OCI-LY3 (cell line): ENCODE results near the gene MAN1B1.

Experiments
- H2AFZ ChIP-seq: fragments of 200-600, 300-600 bp; shearing (Covaris generic); 2 replicates; pipeline ENCODE4 v1.6.0; 2014; ENCODE audit warnings: antibody characterized with exemption, low read depth, low read length
- H3K27ac ChIP-seq: fragments of 200-600, 300-600 bp; sonication (generic); 2 replicates; pipeline ENCODE4 v1.5.1; 2014; ENCODE audit warnings: mild to moderate bottlenecking, low read length, moderate library complexity, mixed read lengths
- H3K27me3 ChIP-seq: fragments of 200-600, 300-600 bp; sonication (generic); 2 replicates; pipeline ENCODE4 v1.6.1; 2014; ENCODE audit warnings: low read depth, low read length, mixed read lengths
- H3K36me3 ChIP-seq: fragments of 200-600, 300-600 bp; sonication (generic); replicated peaks from 2 replicates; pipeline ENCODE3; 2014; ENCODE audit warnings: low read depth, low read length, mixed read lengths
- H3K4me1 ChIP-seq: fragments of 300-600, 200-600 bp; sonication (generic); 2 replicates; pipeline ENCODE4 v1.6.1; 2014; ENCODE audit warnings: low read length, mixed read lengths
- H3K4me2 ChIP-seq: fragments of 200-600, 300-600 bp; sonication (generic); 2 replicates; pipeline ENCODE4 v1.6.1; 2014; ENCODE audit warnings: low read length, mixed read lengths
- H3K4me3 ChIP-seq: fragments of 300-600, 200-600 bp; sonication (generic); 2 replicates; pipeline ENCODE4 v1.5.1; 2014; ENCODE audit warnings: antibody characterized with exemption, mild to moderate bottlenecking, low read length, moderate library complexity
- H3K79me2 ChIP-seq: fragments of 300-600, 200-600 bp; shearing (Covaris generic); 2 replicates; pipeline ENCODE4 v1.6.1; 2014; ENCODE audit warnings: mild to moderate bottlenecking, low read length, mixed read lengths
- H3K9ac ChIP-seq: fragments of 300-600, 200-600 bp; shearing (Covaris generic); 2 replicates; pipeline ENCODE4 v1.6.0; 2014; ENCODE audit warnings: mild to moderate bottlenecking, low read length, moderate library complexity
- H3K9me3 ChIP-seq: fragments of 200-600, 300-600 bp; shearing (Covaris generic); 2 replicates; pipeline ENCODE4 v1.6.1; 2014; ENCODE audit warnings: low read length, mixed read lengths; ENCODE audit not compliant: insufficient read depth
- H4K20me1 ChIP-seq: fragments of 200-600, 300-600 bp; sonication (generic); 2 replicates; pipeline ENCODE4 v1.6.1; 2016; ENCODE audit warnings: low read length, mixed read lengths; ENCODE audit not compliant: insufficient read depth
- EZH2phosphoT487 ChIP-seq: fragments of 200-600 bp; shearing (Covaris generic); IDR thresholded peaks from 2 replicates; pipeline ENCODE4 v1.6.1; 2018; ENCODE audit warnings: antibody characterized with exemption, mixed run types, low read depth
- TF ChIP-seq, protein P1 (sequence below): fragments of 200-600, 300-600 bp; sonication (generic); IDR thresholded peaks from 2 replicates; pipeline ENCODE4 v1.5.1; 2014; ENCODE audit warnings: antibody characterized with exemption, low read length, low read depth

The MAN1B1 gene

DNA sequence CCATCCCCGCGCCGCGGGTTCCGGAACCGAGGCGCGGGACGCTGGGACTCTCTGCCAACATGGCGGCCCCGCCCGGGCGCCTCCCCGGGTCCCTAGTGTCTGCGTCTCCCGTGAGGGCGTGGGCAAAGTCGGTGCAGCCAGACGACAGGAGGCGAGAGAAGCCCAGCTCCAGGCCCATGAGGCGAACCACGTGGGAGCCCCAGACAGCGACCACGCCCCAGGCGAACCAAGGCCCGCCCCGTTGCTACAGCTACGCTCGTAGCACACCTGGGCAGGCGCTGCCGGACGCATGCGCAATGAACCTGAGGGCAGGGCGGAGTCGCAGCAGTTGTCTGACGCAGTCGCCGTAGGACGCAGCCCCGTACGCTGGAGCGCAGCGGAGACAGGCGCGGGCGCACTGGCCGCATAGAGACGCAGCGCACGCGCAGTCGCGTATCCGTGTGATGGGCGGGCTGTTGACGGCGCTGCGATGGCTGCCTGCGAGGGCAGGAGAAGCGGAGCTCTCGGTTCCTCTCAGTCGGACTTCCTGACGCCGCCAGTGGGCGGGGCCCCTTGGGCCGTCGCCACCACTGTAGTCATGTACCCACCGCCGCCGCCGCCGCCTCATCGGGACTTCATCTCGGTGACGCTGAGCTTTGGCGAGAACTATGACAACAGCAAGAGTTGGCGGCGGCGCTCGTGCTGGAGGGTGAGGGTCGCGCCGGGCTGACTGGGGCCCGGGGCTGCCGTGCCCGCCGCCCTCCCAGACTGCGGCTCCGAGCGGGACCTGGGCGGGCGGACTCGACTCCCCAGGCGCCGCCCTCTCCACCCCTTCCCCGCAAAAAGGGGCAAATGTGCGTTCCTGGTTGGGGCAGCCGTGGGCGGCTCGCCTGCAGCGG, at the start of gene MAN1B1:
Gene MAN1B1, plus strand, starts transcription at position 455 of the 878 bp plus-strand sequence. Its CDS starts 15 bp downstream, at position 470.
- H3K9ac ChIP-seq = peak within 1 kb of the TSS; percentile 90
- H3K9me3 ChIP-seq = no peaks in the 10 kb centered on the region
- no peaks in the 10 kb centered on the region for H3K27me3 ChIP-seq
- peaks cover 7% of the 10 kb centered on the region; the same call in 1 of the 2 replicates for H4K20me1 ChIP-seq
- peak within 1 kb of the TSS; percentile 55 for H2AFZ ChIP-seq
- peaks cover 25% of the 10 kb centered on the region for H3K36me3 ChIP-seq
- TF ChIP-seq, protein P1, sequence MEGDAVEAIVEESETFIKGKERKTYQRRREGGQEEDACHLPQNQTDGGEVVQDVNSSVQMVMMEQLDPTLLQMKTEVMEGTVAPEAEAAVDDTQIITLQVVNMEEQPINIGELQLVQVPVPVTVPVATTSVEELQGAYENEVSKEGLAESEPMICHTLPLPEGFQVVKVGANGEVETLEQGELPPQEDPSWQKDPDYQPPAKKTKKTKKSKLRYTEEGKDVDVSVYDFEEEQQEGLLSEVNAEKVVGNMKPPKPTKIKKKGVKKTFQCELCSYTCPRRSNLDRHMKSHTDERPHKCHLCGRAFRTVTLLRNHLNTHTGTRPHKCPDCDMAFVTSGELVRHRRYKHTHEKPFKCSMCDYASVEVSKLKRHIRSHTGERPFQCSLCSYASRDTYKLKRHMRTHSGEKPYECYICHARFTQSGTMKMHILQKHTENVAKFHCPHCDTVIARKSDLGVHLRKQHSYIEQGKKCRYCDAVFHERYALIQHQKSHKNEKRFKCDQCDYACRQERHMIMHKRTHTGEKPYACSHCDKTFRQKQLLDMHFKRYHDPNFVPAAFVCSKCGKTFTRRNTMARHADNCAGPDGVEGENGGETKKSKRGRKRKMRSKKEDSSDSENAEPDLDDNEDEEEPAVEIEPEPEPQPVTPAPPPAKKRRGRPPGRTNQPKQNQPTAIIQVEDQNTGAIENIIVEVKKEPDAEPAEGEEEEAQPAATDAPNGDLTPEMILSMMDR = no peak
- no peak for TF ChIP-seq EZH2phosphoT487
- peak within 1 kb of the TSS; percentile 87 for H3K4me3 ChIP-seq
- peak within 1 kb of the TSS; percentile 96 for H3K4me2 ChIP-seq
- H3K27ac ChIP-seq = peak within 1 kb of the TSS; percentile 73
- H3K79me2 ChIP-seq = peaks cover 14% of the 10 kb centered on the region
- H3K4me1 ChIP-seq = peaks cover 45% of the 10 kb centered on the region

DNA sequence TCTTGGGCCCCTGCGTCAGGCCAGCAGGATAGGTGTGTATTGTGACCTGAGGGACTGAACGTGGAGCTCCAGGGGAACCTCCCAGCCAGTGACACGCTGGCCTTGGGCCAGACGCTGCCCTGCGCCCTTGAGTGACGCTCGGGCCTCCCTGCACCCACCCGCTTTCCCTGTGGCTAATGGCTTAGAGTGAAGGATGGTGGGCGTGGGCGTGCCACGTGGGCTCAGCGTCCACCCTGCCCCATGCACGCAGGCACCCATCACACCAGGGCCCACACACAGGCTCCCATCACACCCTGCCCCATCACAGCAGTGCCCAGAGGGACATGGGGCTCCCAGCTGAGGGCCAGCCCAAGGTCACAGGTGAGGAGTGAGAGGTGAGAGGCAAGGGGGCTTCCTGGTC, 49.8 kb upstream of the MAN1B1 start:
- Histone ChIP-seq H3K27ac (no peak overlapping the region), H3K4me1 (peaks cover 26% of the 10 kb centered on the region), H3K4me3 (no peak overlapping the region), H3K9me3 (no peaks in the 10 kb centered on the region), H3K27me3 (0 out of 2 replicates have a peak, but pooled peaks cover 9% of the 10 kb centered on the region), H4K20me1 (no peaks in the 10 kb centered on the region), H3K4me2 (no peak overlapping the region), H2AFZ (no peak overlapping the region), H3K9ac (no peak overlapping the region), H3K79me2 (no peaks in the 10 kb centered on the region), H3K36me3 (no peaks in the 10 kb centered on the region)
- TF ChIP-seq EZH2phosphoT487 = no peak
- TF ChIP-seq, protein P1 = no peak

DNA sequence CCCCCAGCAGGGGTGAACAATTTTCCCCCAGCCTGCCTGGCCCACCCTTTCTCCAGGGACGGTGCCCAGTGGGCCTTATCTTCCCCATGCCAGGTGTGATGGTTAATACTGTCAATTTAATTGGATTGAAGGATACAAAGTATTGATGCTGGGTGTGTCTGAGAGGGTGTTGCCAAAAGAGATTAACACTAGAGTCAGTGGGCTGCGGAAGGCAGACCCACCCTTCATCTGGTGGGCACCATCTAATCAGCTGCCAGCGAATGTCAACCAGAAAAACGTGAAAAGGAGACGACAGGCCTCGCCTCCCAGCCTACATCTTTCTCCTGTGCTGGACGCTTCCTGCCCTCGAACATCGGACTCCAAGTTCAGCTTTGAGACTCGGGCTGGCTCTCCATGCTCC, 49.3 kb upstream of the MAN1B1 start:
- Histone ChIP-seq H3K79me2 (no peaks in the 10 kb centered on the region), H3K36me3 (no peaks in the 10 kb centered on the region), H4K20me1 (no peaks in the 10 kb centered on the region), H3K9ac (no peak overlapping the region), H3K4me3 (no peak overlapping the region), H3K4me1 (peaks cover 22% of the 10 kb centered on the region), H3K4me2 (no peak overlapping the region), H3K27ac (no peak overlapping the region), H2AFZ (no peak overlapping the region), H3K9me3 (no peaks in the 10 kb centered on the region), H3K27me3 (0 out of 2 replicates have a peak, but pooled peaks cover 9% of the 10 kb centered on the region)
- TF ChIP-seq EZH2phosphoT487 = no peak
- TF ChIP-seq, protein P1 = no peak

DNA sequence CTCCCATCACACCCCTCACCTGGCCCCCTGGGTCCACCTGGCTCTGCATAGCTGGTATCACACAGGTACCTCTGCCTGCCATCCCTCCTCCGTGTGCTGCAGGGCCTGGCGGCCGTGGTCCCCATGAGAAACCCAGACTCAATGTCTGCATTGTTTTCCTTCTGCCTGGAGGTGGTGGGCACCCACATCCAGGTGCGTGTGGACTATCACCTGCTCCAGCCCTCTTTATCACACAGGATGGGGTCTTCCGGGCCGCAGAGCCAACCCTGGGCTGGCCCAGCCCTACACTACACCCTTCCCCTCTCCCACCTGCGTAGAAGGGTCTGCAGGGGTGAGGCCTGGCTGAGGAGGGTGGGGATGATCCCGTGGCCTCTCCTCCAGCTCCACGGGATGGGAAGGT, 47.9 kb upstream of the MAN1B1 start:
- Histone ChIP-seq H3K4me2 (no peak overlapping the region), H3K36me3 (no peaks in the 10 kb centered on the region), H3K4me1 (peaks cover 15% of the 10 kb centered on the region), H4K20me1 (no peaks in the 10 kb centered on the region), H3K4me3 (no peak overlapping the region), H3K79me2 (no peaks in the 10 kb centered on the region), H3K9me3 (no peaks in the 10 kb centered on the region), H2AFZ (no peak overlapping the region), H3K9ac (no peak overlapping the region), H3K27ac (no peak overlapping the region), H3K27me3 (peaks cover 11% of the 10 kb centered on the region)
- TF ChIP-seq, protein P1 = no peak
- TF ChIP-seq EZH2phosphoT487 = no peak
